ENCODE measurements around the gene ARL15. TPM values are rescaled to one million over a fixed set of nuclear protein-coding genes. Genes with fewer than 3 reads are reported as not detected.
A peak's percentile ranks its signal among the peaks of the same experiment; 100 is the strongest.

Gene ARL15
- total and polyA plus RNA-seq, 3 experiments from 2014 or later: 5.6 to 18.8 (median 6.5) TPM

DNA sequence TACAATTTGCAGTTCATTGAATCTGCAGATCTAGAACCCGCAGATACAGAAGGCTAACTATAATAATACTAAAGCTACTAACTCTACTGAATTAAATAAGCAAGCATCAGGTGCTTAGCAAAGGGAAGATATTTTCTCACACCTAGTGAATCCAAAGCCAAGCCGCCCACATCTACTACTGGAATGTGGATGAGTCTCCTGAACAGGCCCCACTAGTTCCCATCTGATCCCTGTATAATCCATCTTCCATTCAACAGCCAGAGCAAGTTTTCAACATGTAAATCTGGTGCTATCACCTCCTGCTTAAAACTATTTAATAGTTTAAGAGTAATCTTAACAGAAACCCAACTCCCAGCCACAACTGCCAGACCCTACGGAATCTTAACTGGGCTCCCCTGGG lies 18.9 kb downstream of the ARL15 start:
- CTCF ChIA-PET: no interaction called here
- peaks cover 0 to 14% (median 2%) of the 10 kb centered on the region in 3 donors for H3K36me3 Mint-ChIP-seq

DNA sequence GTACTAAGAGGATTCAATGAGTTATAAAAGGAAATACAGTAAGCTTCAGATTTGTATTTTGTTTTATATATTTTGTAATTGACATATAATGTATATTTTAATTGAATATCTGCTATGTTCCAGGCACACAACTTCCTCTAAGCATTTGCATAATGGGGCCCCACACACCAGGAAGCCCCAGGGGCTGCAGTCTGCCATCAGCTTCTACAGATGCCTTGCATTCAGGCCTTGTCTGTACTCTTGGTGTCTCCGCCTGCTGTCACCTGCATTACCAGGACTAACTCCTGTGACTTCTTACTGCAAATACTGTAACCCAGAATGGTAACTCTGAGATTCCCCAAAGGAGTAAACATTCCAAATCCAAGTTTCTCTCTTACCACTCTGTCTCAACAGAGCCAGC lies 20.6 kb downstream of the ARL15 start:
- peaks cover 26 to 47% (median 33%) of the 10 kb centered on the region in 3 donors for H3K4me1 Mint-ChIP-seq
- ChIA-PET POLR2A (interaction anchor here (0.6 kb wide), 1 partner anchor 294 kb away, joined by 5 read pairs; no protein-coding TSS in a partner anchor), CTCF (interaction anchor here (0.6 kb wide), 1 partner anchor 16 kb away, joined by 3 read pairs; no protein-coding TSS in a partner anchor)
- peaks cover 0 to 4% (median 0%) of the 10 kb centered on the region in 5 donors for H3K9me3 Mint-ChIP-seq
- H3K27me3 Mint-ChIP-seq: peaks cover 0 to 2% of the 10 kb centered on the region in 2 donors
- Histone ChIP-seq H3K4me1 (ENCODE audit: insufficient read depth, low read length) (no peaks in the 10 kb centered on the region), H3K4me3 (ENCODE audit: low read length) (no peak overlapping the region), H3K27ac (ENCODE audit: low read depth, low read length) (no peak overlapping the region), H3K27me3 (ENCODE audit: insufficient read depth, low read length, poor library complexity, severe bottlenecking) (no peaks in the 10 kb centered on the region), H3K9me3 (ENCODE audit: low read length) (no peaks in the 10 kb centered on the region), H3K36me3 (ENCODE audit: insufficient read depth, low read length) (no peaks in the 10 kb centered on the region)
- peak overlapping the region in 1 of 8 donors; percentile 23 for H3K27ac Mint-ChIP-seq
- no peak overlapping the region for H3K4me3 Mint-ChIP-seq
- DNase-seq: no peak
- H3K36me3 Mint-ChIP-seq: peaks cover 0 to 18% (median 2%) of the 10 kb centered on the region in 3 donors

More for the DNA sequence above, 18.9 kb downstream of the ARL15 start:
- no peak for DNase-seq
- no peak overlapping the region for H3K27ac ChIP-seq (ENCODE audit: low read depth, low read length)
- Mint-ChIP-seq H3K4me3 (no peak overlapping the region), H3K9me3 (peaks cover 0 to 4% (median 0%) of the 10 kb centered on the region in 5 donors), H3K27ac (peak overlapping the region in 2 of 8 donors; percentile 35 to 64), H3K27me3 (peaks cover 0 to 2% of the 10 kb centered on the region in 2 donors), H3K4me1 (peaks cover 35 to 55% (median 39%) of the 10 kb centered on the region in 3 donors)
- no peaks in the 10 kb centered on the region for H3K36me3 ChIP-seq (ENCODE audit: insufficient read depth, low read length)
- H3K4me1 ChIP-seq (ENCODE audit: insufficient read depth, low read length): peaks cover 6% of the 10 kb centered on the region
- H3K9me3 ChIP-seq (ENCODE audit: low read length): no peaks in the 10 kb centered on the region
- H3K4me3 ChIP-seq (ENCODE audit: low read length): no peak overlapping the region
- H3K27me3 ChIP-seq (ENCODE audit: insufficient read depth, low read length, poor library complexity, severe bottlenecking): no peaks in the 10 kb centered on the region
- POLR2A ChIA-PET: no interaction called here

DNA sequence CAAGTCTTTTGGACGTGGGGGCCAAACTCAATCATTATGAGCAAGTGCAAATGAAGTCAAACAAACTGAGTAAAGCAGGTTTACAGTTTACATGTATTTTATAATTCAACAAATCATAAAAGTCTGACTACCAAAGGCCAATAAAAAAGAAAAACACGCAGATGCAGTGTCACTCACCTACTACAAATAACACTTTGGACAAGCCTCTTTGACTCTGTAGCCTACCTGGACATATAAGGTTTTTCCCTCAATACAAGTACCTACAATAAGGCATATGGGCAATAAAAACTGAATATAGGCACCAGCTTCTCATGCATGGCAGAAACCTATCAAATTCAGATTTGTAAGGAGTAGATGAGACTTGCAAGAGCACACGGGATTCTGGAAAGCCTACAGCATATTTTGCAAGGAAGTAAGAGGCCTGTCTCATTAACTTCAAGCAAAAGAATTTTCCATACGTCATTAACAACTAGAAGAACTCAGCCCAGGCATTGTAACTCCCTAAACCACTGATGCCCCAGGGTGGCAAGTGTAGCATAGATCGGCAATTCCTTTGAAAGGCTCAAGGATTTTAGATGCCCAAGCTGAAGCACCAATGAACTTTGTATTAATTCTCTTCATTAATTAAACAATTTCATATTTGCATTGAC lies 21.7 kb downstream of the ARL15 start:
- Mint-ChIP-seq H3K4me3 (no peak overlapping the region), H3K36me3 (peaks cover 0 to 18% (median 2%) of the 10 kb centered on the region in 3 donors), H3K4me1 (peaks cover 20 to 37% (median 22%) of the 10 kb centered on the region in 3 donors), H3K9me3 (peaks cover 0 to 4% (median 0%) of the 10 kb centered on the region in 5 donors), H3K27ac (no peak overlapping the region), H3K27me3 (peaks cover 0 to 2% of the 10 kb centered on the region in 2 donors)
- Histone ChIP-seq H3K27me3 (ENCODE audit: insufficient read depth, low read length, poor library complexity, severe bottlenecking) (no peaks in the 10 kb centered on the region), H3K27ac (ENCODE audit: low read depth, low read length) (no peak overlapping the region), H3K9me3 (ENCODE audit: low read length) (no peaks in the 10 kb centered on the region), H3K36me3 (ENCODE audit: insufficient read depth, low read length) (no peaks in the 10 kb centered on the region), H3K4me1 (ENCODE audit: insufficient read depth, low read length) (no peaks in the 10 kb centered on the region), H3K4me3 (ENCODE audit: low read length) (no peak overlapping the region)
- POLR2A ChIA-PET: no interaction called here
- CTCF ChIA-PET: interaction anchor here (0.7 kb wide), 1 partner anchor 559 kb away, joined by 3 read pairs; no protein-coding TSS in a partner anchor
- no peak for DNase-seq

DNA sequence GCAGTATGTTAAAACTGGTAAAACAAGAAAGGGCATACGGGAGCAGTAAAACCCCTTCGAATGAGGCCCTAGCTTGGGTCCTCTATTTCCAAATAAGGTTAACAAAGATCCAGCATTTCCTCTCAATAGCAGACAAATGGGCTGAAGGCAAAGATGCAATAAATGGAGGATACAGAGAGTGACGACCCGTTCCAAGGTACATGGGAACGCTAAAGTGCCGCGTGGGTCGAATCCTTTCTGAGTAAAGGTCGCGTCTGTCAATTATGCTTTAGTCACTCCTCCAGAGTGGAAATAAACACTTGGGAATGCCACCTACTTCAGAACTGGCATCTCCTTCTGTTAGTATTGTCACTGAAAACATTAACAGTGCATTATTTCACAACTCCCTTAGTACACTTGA lies 24.7 kb downstream of the ARL15 start:
- CTCF ChIA-PET: interaction anchor here (0.8 kb wide), 1 partner anchor 27 kb away, joined by 3 read pairs; no protein-coding TSS in a partner anchor
- no peak overlapping the region for H3K4me3 Mint-ChIP-seq
- H3K4me3 ChIP-seq (ENCODE audit: low read length): no peak overlapping the region

DNA sequence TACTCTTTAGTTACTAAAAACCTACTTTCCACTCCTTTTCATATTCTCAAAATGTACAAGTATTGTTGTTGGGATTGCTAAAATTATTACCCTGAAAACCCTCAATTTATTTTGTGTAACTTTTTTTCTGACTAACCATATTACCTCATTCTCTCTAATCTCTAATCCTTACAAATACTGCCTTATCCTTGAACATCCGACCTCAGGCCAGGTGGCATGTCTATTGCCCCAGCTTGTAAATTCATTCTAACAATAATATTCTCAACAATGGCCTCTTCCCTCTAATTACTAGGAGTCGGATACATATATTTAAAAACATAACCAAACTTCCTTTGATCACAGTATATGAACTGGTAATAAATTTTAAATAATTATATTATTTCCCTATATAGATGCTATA lies 25.8 kb downstream of the ARL15 start:
- Mint-ChIP-seq H3K4me3 (no peak overlapping the region), H3K27ac (peak overlapping the region in 1 of 8 donors; percentile 8), H3K4me1 (peaks cover 9 to 25% (median 12%) of the 10 kb centered on the region in 3 donors), H3K9me3 (peaks cover 0 to 4% (median 0%) of the 10 kb centered on the region in 5 donors), H3K36me3 (peaks cover 6 to 30% (median 9%) of the 10 kb centered on the region in 3 donors), H3K27me3 (peaks cover 0 to 2% of the 10 kb centered on the region in 2 donors)
- CTCF ChIA-PET: no interaction called here
- DNase-seq: no peak
- Histone ChIP-seq H3K27me3 (ENCODE audit: insufficient read depth, low read length, poor library complexity, severe bottlenecking) (no peaks in the 10 kb centered on the region), H3K27ac (ENCODE audit: low read depth, low read length) (no peak overlapping the region), H3K4me1 (ENCODE audit: insufficient read depth, low read length) (no peaks in the 10 kb centered on the region), H3K36me3 (ENCODE audit: insufficient read depth, low read length) (no peaks in the 10 kb centered on the region), H3K4me3 (ENCODE audit: low read length) (no peak overlapping the region), H3K9me3 (ENCODE audit: low read length) (no peaks in the 10 kb centered on the region)
- POLR2A ChIA-PET: no interaction called here

More for the DNA sequence above, 24.7 kb downstream of the ARL15 start:
- no peak for DNase-seq
- no peaks in the 10 kb centered on the region for H3K27me3 ChIP-seq (ENCODE audit: insufficient read depth, low read length, poor library complexity, severe bottlenecking)
- H3K27ac Mint-ChIP-seq: no peak overlapping the region
- H3K36me3 Mint-ChIP-seq: peaks cover 2 to 22% (median 2%) of the 10 kb centered on the region in 3 donors
- H3K27me3 Mint-ChIP-seq: peaks cover 0 to 2% of the 10 kb centered on the region in 2 donors
- POLR2A ChIA-PET: no interaction called here
- no peaks in the 10 kb centered on the region for H3K9me3 ChIP-seq (ENCODE audit: low read length)
- H3K27ac ChIP-seq (ENCODE audit: low read depth, low read length): no peak overlapping the region
- peaks cover 8 to 29% (median 9%) of the 10 kb centered on the region in 3 donors for H3K4me1 Mint-ChIP-seq
- H3K4me1 ChIP-seq (ENCODE audit: insufficient read depth, low read length): no peaks in the 10 kb centered on the region
- H3K9me3 Mint-ChIP-seq: peaks cover 0 to 4% (median 0%) of the 10 kb centered on the region in 5 donors
- H3K36me3 ChIP-seq (ENCODE audit: insufficient read depth, low read length): no peaks in the 10 kb centered on the region

DNA sequence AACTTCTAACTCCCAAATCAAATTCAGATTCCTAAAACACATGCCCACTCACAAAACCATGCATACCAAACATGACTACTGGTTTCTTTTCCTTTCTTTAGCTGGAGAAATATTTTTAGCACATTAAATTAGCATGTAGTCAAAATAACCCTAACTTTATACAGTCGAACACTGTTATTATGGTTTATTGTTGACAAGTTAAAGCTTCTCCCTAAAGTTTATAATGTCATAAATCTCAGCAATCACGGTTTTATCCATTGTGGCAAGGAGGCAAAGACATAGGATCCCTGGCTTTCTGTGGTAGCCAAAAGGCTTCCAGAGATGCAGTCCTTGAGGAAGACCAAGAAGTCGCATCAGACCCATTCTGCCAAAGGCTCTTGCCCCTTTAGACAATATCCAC lies 27.5 kb downstream of the ARL15 start:
- Histone ChIP-seq H3K4me3 (ENCODE audit: low read length) (no peak overlapping the region), H3K27me3 (ENCODE audit: insufficient read depth, low read length, poor library complexity, severe bottlenecking) (no peaks in the 10 kb centered on the region), H3K9me3 (ENCODE audit: low read length) (no peaks in the 10 kb centered on the region), H3K4me1 (ENCODE audit: insufficient read depth, low read length) (no peaks in the 10 kb centered on the region), H3K27ac (ENCODE audit: low read depth, low read length) (no peak overlapping the region), H3K36me3 (ENCODE audit: insufficient read depth, low read length) (no peaks in the 10 kb centered on the region)
- CTCF ChIA-PET: no interaction called here
- POLR2A ChIA-PET: no interaction called here
- Mint-ChIP-seq H3K9me3 (peaks cover 0 to 4% (median 0%) of the 10 kb centered on the region in 5 donors), H3K4me3 (no peak overlapping the region), H3K4me1 (peaks cover 12 to 31% (median 23%) of the 10 kb centered on the region in 3 donors), H3K36me3 (peaks cover 9 to 27% (median 15%) of the 10 kb centered on the region in 3 donors), H3K27me3 (no peaks in the 10 kb centered on the region), H3K27ac (no peak overlapping the region)
- no peak for DNase-seq

DNA sequence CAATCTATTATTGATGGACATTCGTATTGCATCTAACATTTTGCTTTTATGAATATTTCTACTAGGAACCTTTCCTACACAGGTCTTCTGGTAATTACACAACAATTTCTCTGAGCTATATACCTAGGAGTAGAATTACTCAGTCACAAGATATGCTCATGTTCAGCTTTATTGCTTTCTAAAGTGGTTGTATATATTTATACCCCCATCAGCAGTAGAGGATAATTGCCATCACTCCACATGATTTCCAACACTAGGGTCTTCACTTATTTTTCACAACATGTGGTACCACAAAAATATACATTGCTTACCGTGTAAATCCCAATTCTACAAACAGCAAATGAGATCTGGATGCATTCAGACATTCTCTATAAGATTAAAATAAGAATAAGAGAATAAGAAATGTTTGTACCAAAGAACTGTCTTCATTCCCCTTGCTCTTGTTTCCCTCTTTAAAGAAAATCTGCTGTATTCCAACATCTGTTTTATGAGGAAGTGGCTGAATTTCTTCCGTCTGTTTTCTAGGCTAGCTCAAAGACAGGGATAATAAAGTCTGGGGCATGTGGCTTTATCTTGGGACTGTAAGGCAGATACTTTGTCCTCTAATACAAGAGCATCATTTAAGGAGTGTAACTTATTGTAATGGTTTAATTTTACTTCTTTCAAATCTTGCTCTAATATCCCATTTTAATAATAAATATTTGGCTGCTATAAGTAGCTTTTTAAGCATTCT lies 28.2 kb downstream of the ARL15 start:
- H3K4me1 ChIP-seq (ENCODE audit: insufficient read depth, low read length): no peaks in the 10 kb centered on the region
- ChIA-PET CTCF (no interaction called here), POLR2A (no interaction called here)
- H3K4me3 Mint-ChIP-seq: no peak overlapping the region
- no peak overlapping the region for H3K27ac ChIP-seq (ENCODE audit: low read depth, low read length)
- H3K27ac Mint-ChIP-seq: no peak overlapping the region
- H3K27me3 ChIP-seq (ENCODE audit: insufficient read depth, low read length, poor library complexity, severe bottlenecking): no peaks in the 10 kb centered on the region
- no peaks in the 10 kb centered on the region for H3K9me3 Mint-ChIP-seq
- H3K4me1 Mint-ChIP-seq: peaks cover 13 to 26% (median 24%) of the 10 kb centered on the region in 3 donors
- no peaks in the 10 kb centered on the region for H3K36me3 ChIP-seq (ENCODE audit: insufficient read depth, low read length)
- DNase-seq: no peak
- no peaks in the 10 kb centered on the region for H3K27me3 Mint-ChIP-seq
- H3K36me3 Mint-ChIP-seq: peaks cover 8 to 24% (median 15%) of the 10 kb centered on the region in 3 donors
- no peak overlapping the region for H3K4me3 ChIP-seq (ENCODE audit: low read length)
- H3K9me3 ChIP-seq (ENCODE audit: low read length): no peaks in the 10 kb centered on the region

DNA sequence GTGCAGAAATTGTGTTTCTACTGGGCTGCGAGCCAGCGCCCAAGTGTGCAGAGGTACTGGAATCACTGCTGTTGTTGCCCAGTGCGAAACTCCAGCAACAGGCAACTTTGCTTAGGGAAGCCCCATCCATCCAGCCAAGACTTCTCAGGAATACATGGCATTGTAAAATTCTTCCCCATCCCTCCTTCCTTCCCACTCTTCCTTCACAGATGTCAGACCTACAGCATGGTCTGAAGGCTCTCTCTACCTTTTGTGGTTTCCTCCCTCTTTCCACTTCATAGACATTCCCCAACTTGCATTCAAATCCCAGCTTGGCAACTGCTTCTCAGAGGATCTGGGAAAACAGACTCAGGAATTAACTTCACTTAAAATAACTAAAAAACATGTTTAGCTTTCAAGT lies 30.4 kb downstream of the ARL15 start:
- Mint-ChIP-seq H3K4me1 (peaks cover 12 to 24% (median 19%) of the 10 kb centered on the region in 3 donors), H3K4me3 (no peak overlapping the region)

More for the DNA sequence above, 30.4 kb downstream of the ARL15 start:
- Histone ChIP-seq H3K4me3 (ENCODE audit: low read length) (no peak overlapping the region), H3K36me3 (ENCODE audit: insufficient read depth, low read length) (no peaks in the 10 kb centered on the region), H3K9me3 (ENCODE audit: low read length) (no peaks in the 10 kb centered on the region), H3K27ac (ENCODE audit: low read depth, low read length) (no peak overlapping the region), H3K4me1 (ENCODE audit: insufficient read depth, low read length) (no peaks in the 10 kb centered on the region), H3K27me3 (ENCODE audit: insufficient read depth, low read length, poor library complexity, severe bottlenecking) (no peaks in the 10 kb centered on the region)
- no peak for DNase-seq
- H3K27ac Mint-ChIP-seq: peak overlapping the region in 2 of 8 donors; percentile 37 to 62
- POLR2A ChIA-PET: no interaction called here
- H3K27me3 Mint-ChIP-seq: no peaks in the 10 kb centered on the region
- CTCF ChIA-PET: no interaction called here
- no peaks in the 10 kb centered on the region for H3K9me3 Mint-ChIP-seq
- H3K36me3 Mint-ChIP-seq: peaks cover 8 to 19% (median 15%) of the 10 kb centered on the region in 3 donors

All from CD8-positive, alpha-beta memory T cell (primary cell).